HepG2 (cell line): ENCODE data around the gene AGGF1. TPM values are rescaled to one million over a fixed set of nuclear protein-coding genes. Genes with fewer than 3 reads are reported as not detected.

Experiments used
- ATAC-seq: fragments of 200-7000 bp; cut with Tn5 transposase; 3 replicates; pipeline ENCODE4 v1.9.1; 2020; ENCODE audit warnings: mild to moderate bottlenecking, moderate library complexity
- BruUV-seq: library from RNA; stranded (reverse); fragments of 400-500 nt; replicated peaks from 2 replicates; lab custom pipeline; 2021; lab: Mats Ljungman, UMichigan
- CTCF ChIA-PET: fragments of 300-600 bp; formaldehyde crosslinking; extraction: SDS; loops from one replicate; lab custom pipeline; 2021; ENCODE audit warnings: low total read pairs, inconsistent platforms, low intra/inter-chr PET ratio; lab: Yijun Ruan, JAX
- POLR2A ChIA-PET: fragments of 350-600 bp; sonication (Branson Sonifier 250); formaldehyde crosslinking; loops from one replicate; lab custom pipeline; 2020; ENCODE audit warnings: antibody characterized with exemption, inconsistent platforms; lab: Yijun Ruan, JAX
- DNase-seq: peaks from one replicate; pipeline ENCODE4 v3.0.0-alpha.2; 2015; ENCODE audit warnings: low spot score
- FAIRE-seq: peaks from 3 replicates; lab custom pipeline; 2011; peaks lifted over from hg19 to GRCh38; lab: Jason Lieb, UNC
- H2AFZ ChIP-seq: one replicate; pipeline ENCODE4 v1.6.1; 2011; ENCODE audit warnings: low read length, inconsistent platforms
- H3K27ac ChIP-seq: fragments of 300-600 bp; 3 replicates; pipeline ENCODE4 v1.8.0; 2011; ENCODE audit warnings: mixed run types, mild to moderate bottlenecking, mixed read lengths, low read length, inconsistent platforms; ENCODE audit not compliant: insufficient read depth; ENCODE audit errors: extremely low read length
- H3K27me3 ChIP-seq, 2 experiments: fragments of 200-600 bp in 1 of 2; 2 replicates in 1 of 2; 3 replicates in 1 of 2; pipeline versions ENCODE4 v1.6.0 to v1.8.0; 2011; ENCODE audit warnings: low read length in 2 of 2, mild to moderate bottlenecking in 2 of 2, moderate library complexity in 2 of 2, inconsistent platforms in 1 of 2; ENCODE audit not compliant: insufficient read depth in 2 of 2, control insufficient read depth in 1 of 2
- H3K36me3 ChIP-seq, 2 experiments: fragments of 200-600 bp in 1 of 2; replicated peaks in 1 of 2; 2 replicates in 1 of 2; 3 replicates in 1 of 2; pipeline versions ENCODE4 v1.5.1 to v1.8.0; 2011; ENCODE audit warnings: low read length in 2 of 2, inconsistent platforms in 1 of 2; ENCODE audit not compliant: insufficient read depth in 2 of 2, control insufficient read depth in 1 of 2
- H3K4me1 ChIP-seq: 2 replicates; pipeline ENCODE4 v1.5.1; 2012; ENCODE audit warnings: low read length, inconsistent platforms; ENCODE audit not compliant: insufficient read depth
- H3K4me2 ChIP-seq: 2 replicates; pipeline ENCODE4 v1.6.0; 2011; ENCODE audit warnings: low read depth, low read length, inconsistent platforms
- H3K4me3 ChIP-seq, 3 experiments: fragments of 200-600 bp in 1 of 3; sonication (generic), shearing (Covaris generic) in 1 of 3; replicated peaks in 1 of 3; 2 replicates each; pipeline ENCODE4 v1.5.1; 2011 to 2016; ENCODE audit warnings: low read length in 3 of 3, inconsistent platforms in 2 of 3, low read depth in 2 of 3, mild to moderate bottlenecking in 2 of 3, control low read depth in 1 of 3, mixed read lengths in 1 of 3; ENCODE audit not compliant: insufficient read depth in 1 of 3
- H3K79me2 ChIP-seq: one replicate; pipeline ENCODE4 v1.6.1; 2011; ENCODE audit warnings: low read length, inconsistent platforms; ENCODE audit not compliant: insufficient read depth
- H3K9ac ChIP-seq: 2 replicates; pipeline ENCODE4 v1.6.0; 2011; ENCODE audit warnings: mild to moderate bottlenecking, low read depth, low read length, inconsistent platforms; ENCODE audit not compliant: insufficient read depth
- H3K9me3 ChIP-seq: 2 replicates; pipeline ENCODE4 v1.5.1; 2012; ENCODE audit warnings: mild to moderate bottlenecking, low read length
- H4K20me1 ChIP-seq: 2 replicates; pipeline ENCODE4 v1.6.0; 2011; ENCODE audit warnings: inconsistent platforms, mild to moderate bottlenecking, low read length, moderate library complexity; ENCODE audit not compliant: insufficient read depth
- ADNP ChIP-seq: sonication (generic); formaldehyde crosslinking; IDR thresholded peaks from 2 replicates; pipeline ENCODE4 v1.4.0; 2020; ENCODE audit warnings: missing genetic modification reagents
- ATF1 ChIP-seq: IDR thresholded peaks from 2 replicates; pipeline ENCODE4 v1.6.1; 2016; ENCODE audit warnings: mild to moderate bottlenecking, control low read depth
- BHLHE40 ChIP-seq: IDR thresholded peaks from 2 replicates; pipeline ENCODE4 v1.6.1; 2011; ENCODE audit warnings: low read length, improper control_type of control experiment
- ETV6 ChIP-seq: sonication (generic); formaldehyde crosslinking; conservative IDR thresholded peaks from 2 replicates; pipeline ENCODE4 v1.4.0; 2020; ENCODE audit warnings: missing genetic modification reagents
- FOXP1 ChIP-seq, 2 experiments: fragments of 450-650 bp in 1 of 2; IDR thresholded peaks; 2 replicates each; pipeline ENCODE4 v1.6.1; 2017 to 2018; ENCODE audit warnings: antibody characterized with exemption in 1 of 2
- LCORL ChIP-seq, 2 experiments: fragments of 450-650 bp in 1 of 2; sonication (generic) in 1 of 2; formaldehyde crosslinking in 1 of 2; IDR thresholded peaks; 2 replicates each; pipeline versions ENCODE4 v1.5.0 to v1.6.1; 2017 to 2020; ENCODE audit warnings: antibody characterized with exemption in 1 of 2, missing genetic modification reagents in 1 of 2
- MEF2D ChIP-seq: sonication (generic); formaldehyde crosslinking; IDR thresholded peaks from 2 replicates; pipeline ENCODE4 v1.5.1; 2020; ENCODE audit warnings: mild to moderate bottlenecking, missing genetic modification reagents
- NFKB2 ChIP-seq: sonication (generic); formaldehyde crosslinking; IDR thresholded peaks from 2 replicates; pipeline ENCODE4 v1.4.0; 2020; ENCODE audit warnings: missing genetic modification reagents, borderline replicate concordance
- NR2C2 ChIP-seq: sonication (generic); formaldehyde crosslinking; IDR thresholded peaks from 2 replicates; pipeline ENCODE4 v1.4.0; 2020; ENCODE audit warnings: missing genetic modification reagents, mild to moderate bottlenecking, moderate library complexity, borderline replicate concordance
- RXRB ChIP-seq: IDR thresholded peaks from 2 replicates; pipeline ENCODE4 v1.6.1; 2016; ENCODE audit warnings: borderline replicate concordance, missing genetic modification reagents, missing compliant biosample characterization
- SUZ12 ChIP-seq: fragments of 150-350 bp; IDR thresholded peaks from 2 replicates; pipeline ENCODE4 v1.6.1; 2014; ENCODE audit warnings: low read depth, low read length
- ZFY ChIP-seq: sonication (generic); formaldehyde crosslinking; IDR thresholded peaks from 2 replicates; pipeline ENCODE4 v1.4.0; 2020; ENCODE audit warnings: missing genetic modification reagents
- ZNF121 ChIP-seq: sonication (generic); formaldehyde crosslinking; IDR thresholded peaks from 2 replicates; pipeline ENCODE4 v1.5.0; 2020; ENCODE audit warnings: mild to moderate bottlenecking, missing genetic modification reagents
- ZNF720 ChIP-seq: sonication (generic); formaldehyde crosslinking; IDR thresholded peaks from 2 replicates; pipeline ENCODE4 v1.4.0; 2020; ENCODE audit warnings: missing genetic modification reagents
- WGBS: methylation state at CpG from one replicate; pipeline ENCODE4 v1.1.6; 2017; ENCODE audit warnings: low lambda C conversion rate; 5-methylcytosine and 5-hydroxymethylcytosine counted together
- in situ Hi-C: cut with HindIII; loops from 2 replicates; pipeline ENCODE4 v1.10.0; 2017; ENCODE audit warnings: low pct_unique_long_range_greater_than_20kb; ENCODE audit not compliant: extremely low pct_ligation_motif_present
- intact Hi-C: fragments of 100-400 bp; cut with micrococcal nuclease; formaldehyde crosslinking; loops from one replicate; pipeline ENCODE4 v1.10.0; 2022; ENCODE audit not compliant: unreplicated experiment
- polyA plus RNA-seq, 8 experiments: library from polyadenylated mRNA; depleted of rRNA in 3 of 8; stranded (reverse) in 7 of 8; unstranded in 1 of 8; fragments of >200 nt; fragmentation: Illumina TruSeq in 4 of 8; extraction: Trizol in 4 of 8; gene quantifications; 2 replicates each; pipeline versions ENCODE4 v1.2.1 to v1.2.3, GENCODE V29; 2011 to 2016; ENCODE audit warnings: low read depth in 4 of 8, missing spikeins in 1 of 8, mixed read lengths in 1 of 8; ENCODE audit not compliant: insufficient read depth in 1 of 8
- total RNA-seq, 5 experiments: library from RNA; depleted of rRNA; stranded (reverse); fragments of >200 nt; fragmentation: Illumina TruSeq; extraction: Trizol; gene quantifications; 2 replicates each; pipeline ENCODE4 v1.2.3, GENCODE V29; 2016; ENCODE audit warnings: low read depth in 1 of 5
- TF ChIP-seq, protein P1 (sequence below): IDR thresholded peaks from 2 replicates; pipeline ENCODE4 v1.6.1; 2012; ENCODE audit warnings: low read depth, low read length, improper control_type of control experiment
- TF ChIP-seq, protein P2 (sequence below): IDR thresholded peaks from 2 replicates; pipeline ENCODE4 v1.6.1; 2016; ENCODE audit warnings: mild to moderate bottlenecking
- TF ChIP-seq, protein P3 (sequence below): IDR thresholded peaks from 2 replicates; pipeline ENCODE4 v1.6.1; 2016; ENCODE audit warnings: missing compliant biosample characterization, missing genetic modification reagents, borderline replicate concordance
- TF ChIP-seq, protein P4 (sequence below): sonication (generic); formaldehyde crosslinking; IDR thresholded peaks from 2 replicates; pipeline ENCODE4 v1.4.0; 2020; ENCODE audit warnings: missing genetic modification reagents, borderline replicate concordance

The AGGF1 gene
- total and polyA plus RNA-seq, 2 of the 13 experiments (the other 11 are each of a cell fraction or from before 2014, with no cell fraction given): 12.9 to 15.5 TPM

DNA sequence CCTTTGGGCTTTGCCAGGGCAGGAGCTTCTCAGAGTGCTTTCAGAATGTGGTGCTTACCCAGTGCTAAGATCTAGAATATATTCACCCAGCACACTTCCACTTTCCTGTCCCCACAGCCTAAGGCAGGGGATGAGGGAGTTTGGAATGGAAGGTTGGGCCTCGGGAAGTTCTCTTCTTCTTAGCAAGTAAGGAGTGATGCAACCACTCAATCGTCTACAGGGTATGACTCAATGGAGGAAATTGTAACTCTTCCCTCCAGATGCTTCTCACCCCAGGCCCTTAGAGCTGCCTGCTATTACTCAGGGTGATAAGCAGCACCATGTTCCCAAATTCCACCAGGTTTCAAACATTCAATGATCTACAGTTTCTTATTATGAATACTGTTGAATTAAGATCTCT, 30.8 kb upstream of the AGGF1 start:
- DNase-seq (no peak), FAIRE-seq (no peak), ATAC-seq (no peak)
- BruUV-seq: no TSS peak
- Histone ChIP-seq H3K4me2 (no peak overlapping the region), H3K27me3 (0 out of 5 replicates have a peak, but pooled peaks cover 0 to 4% of the 10 kb centered on the region in 2 experiments), H3K4me3 (no peak overlapping the region), H3K9ac (no peak overlapping the region), H3K4me1 (no peaks in the 10 kb centered on the region), H3K36me3 (no peaks in the 10 kb centered on the region), H3K27ac (no peak overlapping the region), H2AFZ (no peak overlapping the region), H3K79me2 (no peaks in the 10 kb centered on the region), H3K9me3 (no peaks in the 10 kb centered on the region), H4K20me1 (no peaks in the 10 kb centered on the region)
- intact Hi-C loops: no loop called here
- ChIA-PET CTCF (no interaction called here), POLR2A (no interaction called here)
- in situ Hi-C loops: no loop called here
- 23% methylated on average over 2 of the region's 2 CpGs for WGBS
- TF ChIP-seq RXRB: no peak
- no peak for TF ChIP-seq ATF1 (CRISPR knock-in tag)
- no peak for TF ChIP-seq MEF2D (CRISPR knock-in tag)
- TF ChIP-seq, protein P1, sequence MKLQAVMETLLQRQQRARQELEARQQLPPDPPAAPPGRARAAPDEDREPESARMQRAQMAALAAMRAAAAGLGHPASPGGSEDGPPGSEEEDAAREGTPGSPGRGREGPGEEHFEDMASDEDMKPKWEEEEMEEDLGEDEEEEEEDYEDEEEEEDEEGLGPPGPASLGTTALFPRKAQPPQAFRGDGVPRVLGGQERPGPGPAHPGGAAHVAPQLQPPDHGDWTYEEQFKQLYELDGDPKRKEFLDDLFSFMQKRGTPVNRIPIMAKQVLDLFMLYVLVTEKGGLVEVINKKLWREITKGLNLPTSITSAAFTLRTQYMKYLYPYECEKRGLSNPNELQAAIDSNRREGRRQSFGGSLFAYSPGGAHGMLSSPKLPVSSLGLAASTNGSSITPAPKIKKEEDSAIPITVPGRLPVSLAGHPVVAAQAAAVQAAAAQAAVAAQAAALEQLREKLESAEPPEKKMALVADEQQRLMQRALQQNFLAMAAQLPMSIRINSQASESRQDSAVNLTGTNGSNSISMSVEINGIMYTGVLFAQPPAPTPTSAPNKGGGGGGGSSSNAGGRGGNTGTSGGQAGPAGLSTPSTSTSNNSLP: no peak
- TF ChIP-seq, protein P2, sequence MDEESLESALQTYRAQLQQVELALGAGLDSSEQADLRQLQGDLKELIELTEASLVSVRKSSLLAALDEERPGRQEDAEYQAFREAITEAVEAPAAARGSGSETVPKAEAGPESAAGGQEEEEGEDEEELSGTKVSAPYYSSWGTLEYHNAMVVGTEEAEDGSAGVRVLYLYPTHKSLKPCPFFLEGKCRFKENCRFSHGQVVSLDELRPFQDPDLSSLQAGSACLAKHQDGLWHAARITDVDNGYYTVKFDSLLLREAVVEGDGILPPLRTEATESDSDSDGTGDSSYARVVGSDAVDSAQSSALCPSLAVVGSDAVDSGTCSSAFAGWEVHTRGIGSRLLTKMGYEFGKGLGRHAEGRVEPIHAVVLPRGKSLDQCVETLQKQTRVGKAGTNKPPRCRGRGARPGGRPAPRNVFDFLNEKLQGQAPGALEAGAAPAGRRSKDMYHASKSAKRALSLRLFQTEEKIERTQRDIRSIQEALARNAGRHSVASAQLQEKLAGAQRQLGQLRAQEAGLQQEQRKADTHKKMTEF (CRISPR knock-in tag): no peak
- no peak for TF ChIP-seq NR2C2 (CRISPR knock-in tag)
- no peak for TF ChIP-seq NFKB2
- no peak for TF ChIP-seq ZNF121 (CRISPR knock-in tag)
- no peak for TF ChIP-seq LCORL (IDR thresholded peaks at IDR 0.05)
- no peak for TF ChIP-seq LCORL (CRISPR knock-in tag; IDR thresholded peaks at IDR 0.05)
- no peak for TF ChIP-seq BHLHE40
- TF ChIP-seq ETV6: no peak
- TF ChIP-seq, protein P3, sequence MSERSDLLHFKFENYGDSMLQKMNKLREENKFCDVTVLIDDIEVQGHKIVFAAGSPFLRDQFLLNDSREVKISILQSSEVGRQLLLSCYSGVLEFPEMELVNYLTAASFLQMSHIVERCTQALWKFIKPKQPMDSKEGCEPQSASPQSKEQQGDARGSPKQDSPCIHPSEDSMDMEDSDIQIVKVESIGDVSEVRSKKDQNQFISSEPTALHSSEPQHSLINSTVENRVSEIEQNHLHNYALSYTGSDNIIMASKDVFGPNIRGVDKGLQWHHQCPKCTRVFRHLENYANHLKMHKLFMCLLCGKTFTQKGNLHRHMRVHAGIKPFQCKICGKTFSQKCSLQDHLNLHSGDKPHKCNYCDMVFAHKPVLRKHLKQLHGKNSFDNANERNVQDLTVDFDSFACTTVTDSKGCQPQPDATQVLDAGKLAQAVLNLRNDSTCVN (CRISPR knock-in tag): no peak
- no peak for TF ChIP-seq SUZ12
- no peak for TF ChIP-seq ZNF720 (CRISPR knock-in tag)
- no peak for TF ChIP-seq ZFY (CRISPR knock-in tag)
- TF ChIP-seq, protein P4, sequence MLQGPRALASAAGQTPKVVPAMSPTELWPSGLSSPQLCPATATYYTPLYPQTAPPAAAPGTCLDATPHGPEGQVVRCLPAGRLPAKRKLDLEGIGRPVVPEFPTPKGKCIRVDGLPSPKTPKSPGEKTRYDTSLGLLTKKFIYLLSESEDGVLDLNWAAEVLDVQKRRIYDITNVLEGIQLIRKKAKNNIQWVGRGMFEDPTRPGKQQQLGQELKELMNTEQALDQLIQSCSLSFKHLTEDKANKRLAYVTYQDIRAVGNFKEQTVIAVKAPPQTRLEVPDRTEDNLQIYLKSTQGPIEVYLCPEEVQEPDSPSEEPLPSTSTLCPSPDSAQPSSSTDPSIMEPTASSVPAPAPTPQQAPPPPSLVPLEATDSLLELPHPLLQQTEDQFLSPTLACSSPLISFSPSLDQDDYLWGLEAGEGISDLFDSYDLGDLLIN (CRISPR knock-in tag): no peak
- no peak for TF ChIP-seq FOXP1 (IDR thresholded peaks at IDR 0.05)
- no peak for TF ChIP-seq FOXP1 (CRISPR knock-in tag; IDR thresholded peaks at IDR 0.05)
- no peak for TF ChIP-seq ADNP
